K562 (cell line): ENCODE data around the gene RNASE7. TPM values are rescaled to one million over a fixed set of nuclear protein-coding genes. Genes with fewer than 3 reads are reported as not detected.
"Not testable (repeated sequence)": the region's sequence is repeated elsewhere in the genome, so short reads cannot be mapped to it uniquely, and the experiment has no call there.

Source experiments
- ATAC-seq: fragments of 200-7000 bp; cut with Tn5 transposase; 3 replicates; pipeline ENCODE4 v1.9.1; 2020; ENCODE audit warnings: moderate library complexity
- BruUV-seq: library from RNA; stranded (reverse); fragments of 400-500 nt; replicated peaks from 2 replicates; lab custom pipeline; 2021; lab: Mats Ljungman, UMichigan
- CTCF ChIA-PET: fragments of 300-600 bp; formaldehyde crosslinking; extraction: SDS; loops from one replicate; lab custom pipeline; 2021; ENCODE audit warnings: low intra/inter-chr PET ratio; lab: Yijun Ruan, JAX
- POLR2A ChIA-PET: fragments of 300-600, 350-650 bp; sonication (Branson Sonifier 250); formaldehyde crosslinking; extraction: SDS; loops from one replicate; lab custom pipeline; 2021; ENCODE audit warnings: antibody characterized with exemption, inconsistent platforms; lab: Yijun Ruan, JAX
- DNase-seq, 4 experiments: peaks; one replicate each; pipeline versions ENCODE4 v3.0.0 to v3.0.0-alpha.2; 2011 to 2018; ENCODE audit warnings: low spot score in 3 of 4, mixed read lengths in 3 of 4; ENCODE audit errors: extremely low read depth in 1 of 4
- FAIRE-seq: peaks from 2 replicates; lab custom pipeline; 2011; peaks lifted over from hg19 to GRCh38; lab: Jason Lieb, UNC
- H2AFZ ChIP-seq: 2 replicates; pipeline ENCODE4 v1.6.0; 2011; ENCODE audit warnings: low read depth, low read length, control low read depth, inconsistent platforms
- H3K27ac ChIP-seq: fragments of 200-600 bp; 3 replicates; pipeline ENCODE4 v1.8.0; 2011; ENCODE audit warnings: low read depth, mild to moderate bottlenecking, control low read depth, inconsistent platforms, low read length, moderate library complexity, mixed read lengths; ENCODE audit errors: extremely low read depth
- H3K27me3 ChIP-seq, 2 experiments: fragments of 300-600 bp in 1 of 2; 2 replicates in 1 of 2; 3 replicates in 1 of 2; pipeline versions ENCODE4 v1.6.0 to v1.8.0; 2011; ENCODE audit warnings: inconsistent platforms in 2 of 2, low read length in 2 of 2, mild to moderate bottlenecking in 1 of 2, mixed read lengths in 1 of 2, moderate library complexity in 1 of 2; ENCODE audit not compliant: control insufficient read depth in 2 of 2, insufficient read depth in 2 of 2
- H3K36me3 ChIP-seq: fragments of 300-600 bp; 3 replicates; pipeline ENCODE4 v1.8.0; 2011; ENCODE audit warnings: mild to moderate bottlenecking, low read length, inconsistent platforms; ENCODE audit not compliant: control insufficient read depth, insufficient read depth
- H3K4me1 ChIP-seq, 2 experiments: fragments of 200-600 bp in 1 of 2; replicated peaks in 1 of 2; 2 replicates in 1 of 2; 3 replicates in 1 of 2; pipeline versions ENCODE4 v1.5.1 to v1.8.0; 2011; ENCODE audit warnings: inconsistent platforms in 2 of 2, low read length in 2 of 2, mild to moderate bottlenecking in 1 of 2, mixed read lengths in 1 of 2, moderate library complexity in 1 of 2; ENCODE audit not compliant: control insufficient read depth in 2 of 2, insufficient read depth in 2 of 2
- H3K4me2 ChIP-seq: 2 replicates; pipeline ENCODE4 v1.6.1; 2011; ENCODE audit warnings: low read length, control low read depth, inconsistent platforms, mixed read lengths; ENCODE audit not compliant: insufficient read depth
- H3K4me3 ChIP-seq: fragments of 200-600 bp; sonication (generic), shearing (Covaris generic); 2 replicates; pipeline ENCODE4 v1.5.1; 2016; ENCODE audit warnings: control low read depth, inconsistent platforms
- H3K79me2 ChIP-seq: fragments of 200-600 bp; 3 replicates; pipeline ENCODE4 v1.8.0; 2011; ENCODE audit warnings: low read length, inconsistent platforms; ENCODE audit not compliant: control insufficient read depth, insufficient read depth
- H3K9ac ChIP-seq, 2 experiments: 2 replicates each; pipeline versions ENCODE4 v1.6.0 to v1.6.1; 2011; ENCODE audit warnings: low read depth in 2 of 2, low read length in 2 of 2, control low read depth in 1 of 2, inconsistent platforms in 1 of 2, mild to moderate bottlenecking in 1 of 2, mixed read lengths in 1 of 2; ENCODE audit not compliant: insufficient read depth in 1 of 2
- H3K9me1 ChIP-seq: one replicate; pipeline ENCODE4 v1.6.0; 2011; ENCODE audit warnings: inconsistent platforms, mild to moderate bottlenecking, low read length, moderate library complexity; ENCODE audit not compliant: control insufficient read depth, insufficient read depth
- H3K9me3 ChIP-seq: replicated peaks from 2 replicates; pipeline ENCODE4 v1.5.1; 2011; ENCODE audit warnings: low read depth, low read length, inconsistent platforms; ENCODE audit not compliant: control insufficient read depth, insufficient read depth
- H4K20me1 ChIP-seq: replicated peaks from 2 replicates; pipeline ENCODE4 v1.6.1; 2011; ENCODE audit warnings: low read length, inconsistent platforms, mixed read lengths; ENCODE audit not compliant: control insufficient read depth, insufficient read depth
- HDAC3 ChIP-seq: fragments of 450-650 bp; IDR thresholded peaks from 2 replicates; pipeline ENCODE4 v1.6.1; 2018; ENCODE audit warnings: borderline replicate concordance, mild to moderate bottlenecking, moderate library complexity; ENCODE audit not compliant: partially characterized antibody
- WGBS: fragments of 100-300 bp; shearing (Covaris generic); methylation state at CpG from one replicate; pipeline ENCODE4 v1.1.6; 2016; ENCODE audit warnings: low coverage, mixed read lengths; ENCODE audit not compliant: insufficient coverage; ENCODE audit errors: missing lambda C conversion rate; 5-methylcytosine and 5-hydroxymethylcytosine counted together
- in situ Hi-C: fragments of 300-500 bp; cut with MboI; formaldehyde crosslinking; loops from 4 replicates; pipeline ENCODE4 v1.15.0; 2018; ENCODE audit warnings: inconsistent platforms, mixed read lengths
- intact Hi-C: fragments of 100-400 bp; cut with micrococcal nuclease; formaldehyde crosslinking; loops from 2 replicates; pipeline ENCODE4 v1.14.2; 2022
- polyA plus RNA-seq, 8 experiments: library from polyadenylated mRNA; depleted of rRNA in 4 of 8; stranded (reverse) in 5 of 8; unstranded in 3 of 8; fragments of >200 nt; fragmentation: Nextera tagmentation in 2 of 8; fragmentation: Illumina TruSeq in 1 of 8; extraction: Ambion mirVana in 2 of 8; extraction: Trizol in 1 of 8; gene quantifications; 2 replicates each; pipeline versions ENCODE4 v1.2.1 to v1.2.3, GENCODE V29; 2011 to 2014; ENCODE audit warnings: inconsistent platforms in 1 of 8, missing spikeins in 1 of 8
- total RNA-seq, 7 experiments: library from RNA; depleted of rRNA in 6 of 7; stranded (reverse); fragments of >200 nt in 6 of 7; fragmentation: Illumina TruSeq in 2 of 7; extraction: Trizol in 2 of 7; gene quantifications; 2 replicates each; pipeline versions ENCODE4 v1.2.1 to v1.2.3, GENCODE V29; 2011 to 2021; ENCODE audit warnings: low replicate concordance in 1 of 7

Gene RNASE7
- total and polyA plus RNA-seq, 9 of the 15 experiments (the other 6 are each of a cell fraction or from before 2014, with no cell fraction given), result not detected

GRCh38 chr14:21003788-21004346 is 38.3 kb upstream of the RNASE7 start:
- H3K4me3 ChIP-seq, result no peak overlapping the region
- no peak overlapping the region for H3K27ac ChIP-seq
- peak overlapping the region; percentile 77 for H2AFZ ChIP-seq
- H3K9me3 ChIP-seq, result no peaks in the 10 kb centered on the region
- no peaks in the 10 kb centered on the region for H3K36me3 ChIP-seq
- peaks cover 5 to 17% of the 10 kb centered on the region in 2 experiments; a peak in 3 of 5 replicates for H3K4me1 ChIP-seq
- intact Hi-C loops (no loop called here), in situ Hi-C loops (no loop called here)
- H3K4me2 ChIP-seq, result no peak overlapping the region; the same call in 1 of the 2 replicates
- ChIA-PET CTCF (no interaction called here), POLR2A (interaction anchor here (0.6 kb wide), 1 partner anchor 92 kb away, joined by 3 read pairs; no protein-coding TSS in a partner anchor)
- ATAC-seq, result no peak
- H3K27me3 ChIP-seq, result no peaks in the 10 kb centered on the region
- H3K9ac ChIP-seq, result no peak overlapping the region
- FAIRE-seq, result peak; percentile 40
- no peaks in the 10 kb centered on the region for H4K20me1 ChIP-seq
- no TSS peak for BruUV-seq
- H3K79me2 ChIP-seq, result no peaks in the 10 kb centered on the region
- no peaks in the 10 kb centered on the region for H3K9me1 ChIP-seq
- no peak for TF ChIP-seq HDAC3
- 67% methylated on average over 13 of the region's 14 CpGs for WGBS
- DNase-seq, result no peak

- DNase-seq, in situ Hi-C loops, H3K4me2 ChIP-seq, H3K36me3 ChIP-seq, H4K20me1 ChIP-seq, H2AFZ ChIP-seq, FAIRE-seq, H3K9ac ChIP-seq, ATAC-seq, intact Hi-C loops, H3K4me3 ChIP-seq, BruUV-seq, H3K27ac ChIP-seq, H3K4me1 ChIP-seq, H3K9me1 ChIP-seq, H3K9me3 ChIP-seq, H3K27me3 ChIP-seq, H3K79me2 ChIP-seq: not testable (repeated sequence)
- CTCF ChIA-PET, result interaction anchor here (1.2 kb wide), 1 partner anchor 29 kb away, joined by 3 read pairs; no protein-coding TSS in a partner anchor
- 21% methylated on average over 3 of the region's 3 CpGs for WGBS
- POLR2A ChIA-PET, result interaction anchor here (0.9 to 1.4 kb wide), 2 partner anchors 14 to 95 kb away, joined by 3 to 4 read pairs; no protein-coding TSS in a partner anchor
Observed at GRCh38 chr14:21009721-21010120, 32.4 kb upstream of the RNASE7 start.
